HL-60 (cell line): ENCODE results near the gene ATP5F1E.
"Not testable (repeated sequence)": the region's sequence is repeated elsewhere in the genome, so short reads cannot be mapped to it uniquely, and the experiment has no call there.

Source experiments
- DNase-seq, 2 experiments: peaks; one replicate each; pipeline ENCODE4 v3.0.0-alpha.2; 2010 to 2020; ENCODE audit warnings: low read depth in 1 of 2, low spot score in 1 of 2
- H3K27ac ChIP-seq: fragments of 250-450 bp; sonication (Bioruptor Pico); replicated peaks from 2 replicates; pipeline ENCODE4 v1.5.1; 2020; ENCODE audit warnings: mild to moderate bottlenecking, moderate library complexity
- H3K27me3 ChIP-seq: fragments of 250-450 bp; sonication (Bioruptor Pico); 2 replicates; pipeline ENCODE4 v1.5.1; 2021; ENCODE audit warnings: mild to moderate bottlenecking, moderate library complexity; ENCODE audit not compliant: insufficient read depth, poor library complexity, severe bottlenecking
- H3K4me3 ChIP-seq: replicated peaks from 2 replicates; pipeline ENCODE4 v1.5.1; 2011; ENCODE audit warnings: mild to moderate bottlenecking, control low read depth, low read length; ENCODE audit not compliant: insufficient read depth
- GABPA ChIP-seq: IDR thresholded peaks from 2 replicates; pipeline ENCODE4 v1.6.1; 2012; ENCODE audit warnings: low read depth
- POLR2AphosphoS5 ChIP-seq: IDR thresholded peaks from 2 replicates; pipeline ENCODE4 v1.6.1; 2012; ENCODE audit warnings: low read depth
- REST ChIP-seq: IDR thresholded peaks from 2 replicates; pipeline ENCODE4 v1.6.1; 2012; ENCODE audit warnings: low read depth; ENCODE audit not compliant: insufficient replicate concordance
- SPI1 ChIP-seq: IDR thresholded peaks from 2 replicates; pipeline ENCODE4 v1.6.1; 2012; ENCODE audit warnings: low read depth, mild to moderate bottlenecking, borderline replicate concordance
- TF ChIP-seq, protein P1 (sequence below): IDR thresholded peaks from one replicate; pipeline ENCODE4 v1.5.1; 2011; ENCODE audit warnings: low read length, control low read depth, inconsistent platforms; ENCODE audit not compliant: insufficient read depth

Gene ATP5F1E

GRCh38 chr20:59042796-59043631 lies 10.9 kb upstream of the ATP5F1E start:
- H3K27me3 ChIP-seq, result no peaks in the 10 kb centered on the region

GRCh38 chr20:59042151-59042795 lies 10.1 kb upstream of the ATP5F1E start, which contains the start of gene PRELID3B:
TSS of gene PRELID3B (minus strand) at chr20:59042786. CDS start at chr20:59042730, 56 bp downstream.
- Histone ChIP-seq H3K27ac (peak within 1 kb of the TSS; percentile 89), H3K4me3 (peak within 1 kb of the TSS; percentile 90), H3K27me3 (no peaks in the 10 kb centered on the region)
- TF ChIP-seq, protein P1, sequence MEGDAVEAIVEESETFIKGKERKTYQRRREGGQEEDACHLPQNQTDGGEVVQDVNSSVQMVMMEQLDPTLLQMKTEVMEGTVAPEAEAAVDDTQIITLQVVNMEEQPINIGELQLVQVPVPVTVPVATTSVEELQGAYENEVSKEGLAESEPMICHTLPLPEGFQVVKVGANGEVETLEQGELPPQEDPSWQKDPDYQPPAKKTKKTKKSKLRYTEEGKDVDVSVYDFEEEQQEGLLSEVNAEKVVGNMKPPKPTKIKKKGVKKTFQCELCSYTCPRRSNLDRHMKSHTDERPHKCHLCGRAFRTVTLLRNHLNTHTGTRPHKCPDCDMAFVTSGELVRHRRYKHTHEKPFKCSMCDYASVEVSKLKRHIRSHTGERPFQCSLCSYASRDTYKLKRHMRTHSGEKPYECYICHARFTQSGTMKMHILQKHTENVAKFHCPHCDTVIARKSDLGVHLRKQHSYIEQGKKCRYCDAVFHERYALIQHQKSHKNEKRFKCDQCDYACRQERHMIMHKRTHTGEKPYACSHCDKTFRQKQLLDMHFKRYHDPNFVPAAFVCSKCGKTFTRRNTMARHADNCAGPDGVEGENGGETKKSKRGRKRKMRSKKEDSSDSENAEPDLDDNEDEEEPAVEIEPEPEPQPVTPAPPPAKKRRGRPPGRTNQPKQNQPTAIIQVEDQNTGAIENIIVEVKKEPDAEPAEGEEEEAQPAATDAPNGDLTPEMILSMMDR, result no peak
- TF ChIP-seq GABPA, result no peak
- TF ChIP-seq SPI1, result no peak
- TF ChIP-seq REST, result no peak
- TF ChIP-seq POLR2AphosphoS5, result peak; percentile 4; the same call in 1 of the 2 replicates
- DNase-seq, result peak in 1 of 2 experiments; percentile 32

More at GRCh38 chr20:59042796-59043631, 10.9 kb upstream of the ATP5F1E start:
- H3K4me3 ChIP-seq, result peak overlapping the region; percentile 90
- DNase-seq, result peak; percentile 84 to 90
- peak; percentile 53; the same call in 1 of the 2 replicates for TF ChIP-seq POLR2AphosphoS5
- TF ChIP-seq REST, result no peak
- peak overlapping the region; percentile 89 for H3K27ac ChIP-seq

GRCh38 chr20:59041487-59041886 lies 9.4 kb upstream of the ATP5F1E start:
- not testable (repeated sequence) for DNase-seq, H3K27me3 ChIP-seq
- peak overlapping the region; percentile 90 for H3K4me3 ChIP-seq
- peak overlapping the region; percentile 89 for H3K27ac ChIP-seq

GRCh38 chr20:59040667-59041066 lies 8.5 kb upstream of the ATP5F1E start:
- no peak overlapping the region for H3K4me3 ChIP-seq
- TF ChIP-seq SPI1 (no peak), POLR2AphosphoS5 (no peak), REST (no peak), GABPA (no peak)
- TF ChIP-seq, protein P1, result no peak
- no peak overlapping the region for H3K27ac ChIP-seq
- no peaks in the 10 kb centered on the region for H3K27me3 ChIP-seq
- DNase-seq, result no peak
